ENCODE results near the gene ZFR2.
A peak's percentile ranks its signal among the peaks of the same experiment; 100 is the strongest.

ZFR2 gene

GRCh38 chr19:3873151-3873550, 4.3 kb upstream of the ZFR2 start:
- peak; percentile 19 for DNase-seq

- DNase-seq, result no peak
Observed at GRCh38 chr19:3867971-3868769, 668 bp downstream of the ZFR2 start.

GRCh38 chr19:3866910-3867638, 1.8 kb downstream of the ZFR2 start:
- DNase-seq, result no peak

- no peak for DNase-seq
Observed at GRCh38 chr19:3863648-3864047, 5.2 kb downstream of the ZFR2 start.

GRCh38 chr19:3862826-3863500, 5.9 kb downstream of the ZFR2 start:
- DNase-seq, result no peak

- no peak for DNase-seq
Observed at GRCh38 chr19:3860499-3860898, 8.3 kb downstream of the ZFR2 start.

- peak; percentile 63 for DNase-seq
Observed at GRCh38 chr19:3857449-3858003, 11.3 kb downstream of the ZFR2 start.

- no peak for DNase-seq
Observed at GRCh38 chr19:3855320-3855719, 13.5 kb downstream of the ZFR2 start.

- peak; percentile 15 for DNase-seq
Observed at GRCh38 chr19:3852614-3853254, 16.1 kb downstream of the ZFR2 start.

- DNase-seq, result no peak
Observed at GRCh38 chr19:3852177-3852511, 16.7 kb downstream of the ZFR2 start.

GRCh38 chr19:3851254-3852176, 17.3 kb downstream of the ZFR2 start:
- DNase-seq, result no peak

GRCh38 chr19:3850320-3850972, 18.4 kb downstream of the ZFR2 start:
- no peak for DNase-seq

GRCh38 chr19:3849787-3850186, 19.1 kb downstream of the ZFR2 start:
- no peak for DNase-seq

- DNase-seq, result peak; percentile 13
Observed at GRCh38 chr19:3849092-3849491, 19.7 kb downstream of the ZFR2 start.

GRCh38 chr19:3844596-3844995, 24.2 kb downstream of the ZFR2 start:
- DNase-seq, result no peak

- DNase-seq, result no peak
Observed at GRCh38 chr19:3842948-3843347, 25.9 kb downstream of the ZFR2 start.

GRCh38 chr19:3840804-3841203, 28.0 kb downstream of the ZFR2 start:
- no peak for DNase-seq

- no peak for DNase-seq
Observed at GRCh38 chr19:3839941-3840340, 28.9 kb downstream of the ZFR2 start.

GRCh38 chr19:3838661-3839060, 30.2 kb downstream of the ZFR2 start:
- no peak for DNase-seq

GRCh38 chr19:3837922-3838321, 30.9 kb downstream of the ZFR2 start:
- DNase-seq, result no peak

GRCh38 chr19:3837332-3837731, 31.5 kb downstream of the ZFR2 start:
- no peak for DNase-seq

All from NCI-H1105 treated with DMSO at 0.1 percent for 48 hours (cell line).